Naive thymus-derived CD4-positive, alpha-beta T cell (primary cell): ENCODE results near the gene TMCC3. TPM values are rescaled to one million over a fixed set of nuclear protein-coding genes. Genes with fewer than 3 reads are reported as not detected.

Experiments used
- ATAC-seq: fragments of 150-1000 bp; cut with Tn5 transposase; 2 replicates; pipeline ENCODE4 v1.10.0; 2021; ENCODE audit warnings: mild to moderate bottlenecking, moderate library complexity
- CTCF ChIA-PET: fragments of 350-600 bp; sonication (Branson Sonifier 250); formaldehyde crosslinking; loops from one replicate; lab custom pipeline; 2021; ENCODE audit warnings: antibody characterized with exemption; lab: Charles Lee
- POLR2A ChIA-PET: fragments of 350-600 bp; sonication (Branson Sonifier 250); formaldehyde crosslinking; loops from one replicate; lab custom pipeline; 2021; ENCODE audit warnings: antibody characterized with exemption, inconsistent platforms; lab: Charles Lee
- DNase-seq, 9 donors: peaks; one replicate each; pipeline versions ENCODE4 v3.0.0 to v3.0.0-alpha.2; 2020 to 2022; ENCODE audit warnings: mixed read lengths in 1 of 9
- H3K27ac ChIP-seq: one replicate; pipeline ENCODE4 v1.7.0; 2013; ENCODE audit warnings: mild to moderate bottlenecking, low read depth, low read length, moderate library complexity
- H3K27me3 ChIP-seq, 2 donors: one replicate each; pipeline ENCODE4 v1.7.0; 2013; ENCODE audit warnings: low read length in 2 of 2, mild to moderate bottlenecking in 2 of 2, moderate library complexity in 2 of 2; ENCODE audit not compliant: control insufficient read depth in 2 of 2, insufficient read depth in 2 of 2
- H3K36me3 ChIP-seq, 3 experiments: 1 replicate in 2 of 3; 2 replicates in 1 of 3; pipeline ENCODE4 v1.7.0; 2013; ENCODE audit warnings: low read length in 3 of 3, mild to moderate bottlenecking in 3 of 3, moderate library complexity in 1 of 3; ENCODE audit not compliant: insufficient read depth in 3 of 3, control insufficient read depth in 2 of 3
- H3K4me1 ChIP-seq, 2 donors: one replicate each; pipeline ENCODE4 v1.7.0; 2013; ENCODE audit warnings: low read length in 2 of 2, mild to moderate bottlenecking in 2 of 2, moderate library complexity in 1 of 2; ENCODE audit not compliant: control insufficient read depth in 2 of 2, insufficient read depth in 2 of 2
- H3K4me3 ChIP-seq: 2 replicates; pipeline ENCODE4 v1.7.0; 2013; ENCODE audit warnings: mild to moderate bottlenecking, low read length
- H3K9me3 ChIP-seq, 3 experiments: 1 replicate in 2 of 3; 2 replicates in 1 of 3; pipeline ENCODE4 v1.7.0; 2013; ENCODE audit warnings: low read length in 3 of 3; ENCODE audit not compliant: control insufficient read depth in 2 of 3
- H3K27ac Mint-ChIP-seq, 9 donors: one replicate each; pipeline ENCODE4 v1.8.0; 2020 to 2022; ENCODE audit warnings: mixed read lengths in 9 of 9, mild to moderate bottlenecking in 8 of 9, moderate library complexity in 5 of 9, inconsistent platforms in 2 of 9
- H3K27me3 Mint-ChIP-seq, 5 donors: one replicate each; pipeline ENCODE4 v1.8.0; 2021 to 2022; ENCODE audit warnings: mixed read lengths in 5 of 5, mild to moderate bottlenecking in 1 of 5
- H3K36me3 Mint-ChIP-seq, 5 donors: one replicate each; pipeline ENCODE4 v1.8.0; 2020 to 2022; ENCODE audit warnings: mixed read lengths in 5 of 5, mild to moderate bottlenecking in 3 of 5, inconsistent platforms in 1 of 5
- H3K4me1 Mint-ChIP-seq, 7 donors: one replicate each; pipeline ENCODE4 v1.8.0; 2020 to 2022; ENCODE audit warnings: mixed read lengths in 7 of 7, mild to moderate bottlenecking in 3 of 7, inconsistent platforms in 1 of 7
- H3K4me3 Mint-ChIP-seq, 10 donors: one replicate each; pipeline ENCODE4 v1.8.0; 2020 to 2022; ENCODE audit warnings: mild to moderate bottlenecking in 10 of 10, mixed read lengths in 10 of 10, moderate library complexity in 6 of 10, inconsistent platforms in 2 of 10
- H3K9me3 Mint-ChIP-seq, 11 donors: one replicate each; pipeline ENCODE4 v1.8.0; 2020 to 2022; ENCODE audit warnings: mixed read lengths in 11 of 11, mild to moderate bottlenecking in 4 of 11, inconsistent platforms in 1 of 11, moderate library complexity in 1 of 11
- intact Hi-C, 2 donors: fragments of 100-400 bp; cut with micrococcal nuclease; formaldehyde crosslinking; loops; one replicate each; pipeline ENCODE4 v1.15.1; 2023
- polyA plus RNA-seq, 2 donors: library from polyadenylated mRNA; unstranded; fragments of 300-500 nt; fragmentation: Illumina TruSeq; gene quantifications; one replicate each; pipeline ENCODE4 v1.2.3, GENCODE V29; 2021
- total RNA-seq, 6 experiments: library from RNA in 5 of 6; stranded (reverse) in 5 of 6; gene quantifications; 1 replicate in 5 of 6; 2 replicates in 1 of 6; pipeline ENCODE4 v1.2.3 and lab custom pipeline; 2021 to 2026

The TMCC3 gene
- total and polyA plus RNA-seq, 7 experiments from 2014 or later = 0.08 to 9.7 (median 0.10) TPM; not detected in 2

DNA sequence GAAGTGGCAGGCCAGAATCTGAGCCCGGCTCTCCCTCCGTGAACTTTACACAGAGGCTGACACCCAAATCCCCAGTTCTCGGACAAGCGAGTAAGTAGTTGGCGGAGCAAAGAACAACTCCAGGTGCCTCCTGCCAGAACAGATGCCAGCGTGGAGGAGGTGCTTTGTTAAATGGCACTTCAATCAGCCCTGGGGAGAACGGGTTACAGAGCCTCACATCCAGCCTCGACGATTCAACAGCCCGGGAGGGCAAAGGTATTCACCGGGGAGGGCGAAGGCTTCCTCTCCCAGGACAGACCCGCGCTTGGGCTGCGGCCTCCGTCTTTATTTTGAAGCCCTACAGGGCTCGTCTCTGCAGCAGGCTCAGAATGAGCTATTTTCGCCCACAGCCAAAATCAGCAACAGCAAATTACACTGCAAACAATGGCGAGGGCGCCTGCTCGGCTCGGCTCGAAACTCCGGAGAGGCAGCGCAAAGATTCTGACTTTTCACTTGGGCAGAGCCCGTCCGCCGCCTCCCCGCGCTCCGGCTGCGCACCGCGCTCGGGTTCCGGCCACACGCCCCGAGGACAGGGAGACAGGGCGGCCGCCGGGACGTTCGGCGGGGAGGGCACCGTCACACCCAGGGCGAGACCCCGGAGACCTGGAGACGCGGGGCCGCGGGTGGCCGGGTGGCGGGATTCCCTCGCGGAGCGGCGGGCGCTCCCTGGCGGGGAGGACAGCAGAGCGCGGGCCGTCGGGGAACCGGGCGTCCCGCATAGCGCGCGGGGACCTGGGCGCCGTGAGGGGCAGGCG, 811 bp downstream of the TMCC3 start:
- Mint-ChIP-seq H3K36me3 (peaks cover 0 to 7% (median 2%) of the 10 kb centered on the region in 5 donors), H3K27me3 (peaks cover 49 to 81% (median 56%) of the 10 kb centered on the region in 5 donors), H3K4me1 (peaks cover 9 to 19% (median 16%) of the 10 kb centered on the region in 7 donors), H3K4me3 (peak overlapping the region; percentile 65 to 85 (median 83)), H3K27ac (no peak overlapping the region), H3K9me3 (no peaks in the 10 kb centered on the region)
- ChIA-PET POLR2A (no interaction called here), CTCF (no interaction called here)
- peak in 7 of 9 donors; percentile 21 to 48 (median 31) for DNase-seq
- H3K4me1 ChIP-seq = no peaks in the 10 kb centered on the region
- H3K4me3 ChIP-seq = peak overlapping the region; percentile 37
- peak; percentile 80 for ATAC-seq
- H3K27ac ChIP-seq = no peak overlapping the region
- peaks cover 3 to 10% of the 10 kb centered on the region in 2 donors for H3K27me3 ChIP-seq
- no peaks in the 10 kb centered on the region for H3K36me3 ChIP-seq
- intact Hi-C loops = loop anchor here (5.0 to 10.0 kb wide), 3 partner anchors 32 to 517 kb away; partner anchors contain the start of gene PLXNC1 (in 1 of the 2)
- H3K9me3 ChIP-seq = no peaks in the 10 kb centered on the region

DNA sequence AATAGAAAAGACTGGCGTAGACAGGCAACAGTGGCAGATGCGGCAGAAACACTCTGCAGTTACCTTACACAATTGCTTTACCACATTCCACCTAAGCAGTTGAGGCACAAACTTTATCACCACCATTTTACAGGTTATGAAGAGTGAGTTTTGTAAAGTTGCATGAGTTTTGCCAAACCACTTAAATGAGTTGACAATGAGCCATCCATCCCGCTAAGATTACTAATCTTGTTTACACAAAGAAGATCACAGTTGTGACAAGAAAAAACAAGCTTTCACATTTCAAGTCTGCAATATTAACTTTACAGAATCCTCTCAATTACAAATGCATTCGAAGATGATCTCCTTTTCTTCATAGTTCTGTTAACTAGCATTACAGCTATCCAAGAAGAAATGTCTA, 1.8 kb downstream of the TMCC3 start:
- H3K4me3 Mint-ChIP-seq = peak overlapping the region in 9 of 10 donors; percentile 65 to 85 (median 83)
- intact Hi-C loops = loop anchor here (5.0 to 10.0 kb wide), 2 partner anchors 504 to 516 kb away; partner anchors contain the start of gene PLXNC1 (in 1 of the 2)
- CTCF ChIA-PET = interaction anchor here (0.7 kb wide), 1 partner anchor 1526 kb away, joined by 3 read pairs; no protein-coding TSS in a partner anchor

DNA sequence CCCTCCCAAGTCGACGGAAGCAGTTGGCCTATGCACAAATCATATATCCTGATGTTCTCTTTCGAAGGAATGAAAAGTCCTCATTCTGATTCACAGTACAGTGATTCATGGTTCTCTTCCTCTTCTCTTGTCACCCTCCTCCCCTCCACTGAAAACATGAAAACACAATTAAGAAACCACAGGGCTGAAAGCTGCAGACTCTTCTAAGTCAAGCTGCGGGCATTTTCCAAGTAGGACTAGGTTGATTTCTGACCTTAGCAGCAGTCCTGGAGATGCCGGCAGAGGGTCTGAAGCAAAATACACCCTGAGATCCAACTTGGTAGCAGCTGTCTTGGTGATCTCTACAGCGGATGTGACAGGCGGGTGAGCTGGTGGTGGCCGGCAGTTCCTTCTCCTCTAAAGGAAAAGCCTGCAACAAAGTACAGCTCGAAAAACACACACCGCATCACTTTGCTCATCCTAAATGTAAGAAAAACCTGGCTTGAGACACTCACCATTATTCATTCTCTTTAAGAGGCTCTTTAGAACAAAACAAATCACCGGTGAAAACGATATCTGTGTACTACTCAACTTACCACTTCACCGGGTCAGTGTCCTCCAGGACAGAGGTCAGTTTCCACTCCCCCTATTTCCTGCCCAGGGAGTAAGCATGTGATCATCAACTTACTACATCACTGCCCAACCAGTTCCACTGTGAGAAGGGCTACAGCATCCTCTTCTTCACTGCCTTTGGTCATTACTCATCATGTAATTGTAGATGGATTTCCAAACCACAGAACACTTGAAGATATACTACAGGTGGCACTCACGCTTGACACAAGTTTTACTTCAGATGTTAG, 6.0 kb downstream of the TMCC3 start:
- ChIA-PET POLR2A (no interaction called here), CTCF (interaction anchor here (0.6 kb wide), 1 partner anchor 197 kb away, joined by 3 read pairs; no protein-coding TSS in a partner anchor)
- Mint-ChIP-seq H3K27me3 (peaks cover 27 to 86% (median 41%) of the 10 kb centered on the region in 5 donors), H3K36me3 (peaks cover 0 to 7% (median 2%) of the 10 kb centered on the region in 5 donors), H3K27ac (peak overlapping the region in 2 of 9 donors; percentile 0 to 62), H3K9me3 (peaks cover 0 to 4% (median 0%) of the 10 kb centered on the region in 11 donors), H3K4me1 (peaks cover 14 to 42% (median 21%) of the 10 kb centered on the region in 7 donors), H3K4me3 (peak overlapping the region in 6 of 10 donors; percentile 4 to 67 (median 42))
- peaks cover 3 to 11% of the 10 kb centered on the region in 2 donors for H3K27me3 ChIP-seq
- no peaks in the 10 kb centered on the region for H3K36me3 ChIP-seq
- no peaks in the 10 kb centered on the region for H3K4me1 ChIP-seq
- H3K27ac ChIP-seq = no peak overlapping the region
- H3K4me3 ChIP-seq = no peak overlapping the region
- DNase-seq (peak in 1 of 9 donors; percentile 26), ATAC-seq (peak; percentile 71)
- intact Hi-C loops = loop anchor here in 1 of 2 donors (5.0 to 10.0 kb wide), 2 partner anchors 42 to 500 kb away; partner anchors contain the start of gene PLXNC1
- H3K9me3 ChIP-seq = no peaks in the 10 kb centered on the region

More for the DNA sequence above, 1.8 kb downstream of the TMCC3 start:
- peaks cover 49 to 82% (median 56%) of the 10 kb centered on the region in 5 donors for H3K27me3 Mint-ChIP-seq
- Histone ChIP-seq H3K9me3 (no peaks in the 10 kb centered on the region), H3K27me3 (peaks cover 3 to 11% of the 10 kb centered on the region in 2 donors), H3K27ac (no peak overlapping the region), H3K36me3 (no peaks in the 10 kb centered on the region), H3K4me1 (no peaks in the 10 kb centered on the region), H3K4me3 (no peak overlapping the region)
- ATAC-seq (no peak), DNase-seq (no peak)
- peaks cover 0 to 7% (median 2%) of the 10 kb centered on the region in 5 donors for H3K36me3 Mint-ChIP-seq
- peaks cover 19 to 29% (median 24%) of the 10 kb centered on the region in 7 donors for H3K4me1 Mint-ChIP-seq
- POLR2A ChIA-PET = no interaction called here
- no peaks in the 10 kb centered on the region for H3K9me3 Mint-ChIP-seq
- no peak overlapping the region for H3K27ac Mint-ChIP-seq

DNA sequence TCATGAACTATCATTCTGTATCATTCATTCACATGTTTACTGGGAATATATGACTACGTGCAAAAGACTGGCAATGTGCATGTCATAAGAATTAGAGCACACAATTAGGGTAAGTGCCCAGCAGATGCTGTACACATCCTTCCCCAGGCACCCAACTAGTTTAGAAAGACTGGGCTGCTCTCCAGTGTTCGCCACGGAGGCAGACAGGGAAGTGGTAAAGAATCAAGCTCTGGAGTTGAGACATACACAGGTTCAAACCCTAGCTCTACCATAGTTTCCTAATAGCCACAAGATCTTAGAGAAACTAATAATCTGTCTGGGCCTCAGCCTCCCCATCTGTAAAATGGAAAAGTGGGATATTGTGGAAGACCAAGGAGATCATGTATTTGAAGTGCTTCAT, 6.8 kb downstream of the TMCC3 start:
- no peaks in the 10 kb centered on the region for H3K4me1 ChIP-seq
- peaks cover 3 to 11% of the 10 kb centered on the region in 2 donors for H3K27me3 ChIP-seq
- POLR2A ChIA-PET = no interaction called here
- DNase-seq = no peak
- H3K4me3 ChIP-seq = no peak overlapping the region
- Mint-ChIP-seq H3K27ac (no peak overlapping the region), H3K4me3 (peak overlapping the region in 1 of 10 donors; percentile 17), H3K9me3 (peaks cover 0 to 4% (median 0%) of the 10 kb centered on the region in 11 donors), H3K27me3 (peaks cover 19 to 85% (median 33%) of the 10 kb centered on the region in 5 donors), H3K36me3 (peaks cover 0 to 2% (median 0%) of the 10 kb centered on the region in 5 donors), H3K4me1 (peaks cover 14 to 36% (median 15%) of the 10 kb centered on the region in 7 donors)
- peak; percentile 35 for ATAC-seq
- no peak overlapping the region for H3K27ac ChIP-seq
- intact Hi-C loops = loop anchor here in 1 of 2 donors (5.0 to 10.0 kb wide), 2 partner anchors 41 to 499 kb away; partner anchors contain the start of gene PLXNC1
- no peaks in the 10 kb centered on the region for H3K36me3 ChIP-seq
- CTCF ChIA-PET = no interaction called here
- no peaks in the 10 kb centered on the region for H3K9me3 ChIP-seq

DNA sequence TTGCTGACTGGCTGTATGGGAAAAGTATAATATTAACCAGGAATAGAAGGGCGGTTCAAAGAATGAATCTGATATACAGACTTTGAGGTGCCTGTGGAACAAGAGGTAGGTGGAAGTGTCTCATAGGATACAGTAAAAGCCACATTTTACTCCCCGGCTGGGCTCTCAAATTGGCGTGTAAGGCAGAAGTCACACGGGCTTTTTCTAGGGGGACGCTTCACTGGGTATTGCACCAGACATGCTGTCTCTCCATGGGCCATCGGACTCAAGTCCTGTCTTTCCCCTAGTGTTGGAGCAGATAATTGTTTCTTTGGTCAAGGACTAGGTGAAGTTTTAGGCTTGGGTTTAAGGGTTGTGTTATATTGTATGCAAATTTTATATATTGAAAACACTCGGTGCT, 9.1 kb downstream of the TMCC3 start:
- ChIA-PET POLR2A (no interaction called here), CTCF (no interaction called here)
- H3K4me1 Mint-ChIP-seq = peaks cover 14 to 35% (median 15%) of the 10 kb centered on the region in 7 donors
- Histone ChIP-seq H3K4me1 (no peaks in the 10 kb centered on the region), H3K36me3 (no peaks in the 10 kb centered on the region), H3K9me3 (no peaks in the 10 kb centered on the region), H3K27ac (no peak overlapping the region), H3K27me3 (peaks cover 0 to 7% of the 10 kb centered on the region in 2 donors), H3K4me3 (no peak overlapping the region)
- DNase-seq (no peak), ATAC-seq (no peak)
- intact Hi-C loops = loop anchor here in 1 of 2 donors (5.0 to 10.0 kb wide), 2 partner anchors 39 to 496 kb away; partner anchors contain the start of gene PLXNC1
- peak overlapping the region in 1 of 10 donors; percentile 4 for H3K4me3 Mint-ChIP-seq
- H3K36me3 Mint-ChIP-seq = peaks cover 0 to 2% (median 0%) of the 10 kb centered on the region in 5 donors
- peaks cover 6 to 88% (median 16%) of the 10 kb centered on the region in 5 donors for H3K27me3 Mint-ChIP-seq
- H3K9me3 Mint-ChIP-seq = peaks cover 0 to 4% (median 0%) of the 10 kb centered on the region in 11 donors
- no peak overlapping the region for H3K27ac Mint-ChIP-seq
